ENCODE data around the gene DEPDC1.
"Not testable (repeated sequence)": the region's sequence is repeated elsewhere in the genome, so short reads cannot be mapped to it uniquely, and the experiment has no call there.

Gene DEPDC1

DNA sequence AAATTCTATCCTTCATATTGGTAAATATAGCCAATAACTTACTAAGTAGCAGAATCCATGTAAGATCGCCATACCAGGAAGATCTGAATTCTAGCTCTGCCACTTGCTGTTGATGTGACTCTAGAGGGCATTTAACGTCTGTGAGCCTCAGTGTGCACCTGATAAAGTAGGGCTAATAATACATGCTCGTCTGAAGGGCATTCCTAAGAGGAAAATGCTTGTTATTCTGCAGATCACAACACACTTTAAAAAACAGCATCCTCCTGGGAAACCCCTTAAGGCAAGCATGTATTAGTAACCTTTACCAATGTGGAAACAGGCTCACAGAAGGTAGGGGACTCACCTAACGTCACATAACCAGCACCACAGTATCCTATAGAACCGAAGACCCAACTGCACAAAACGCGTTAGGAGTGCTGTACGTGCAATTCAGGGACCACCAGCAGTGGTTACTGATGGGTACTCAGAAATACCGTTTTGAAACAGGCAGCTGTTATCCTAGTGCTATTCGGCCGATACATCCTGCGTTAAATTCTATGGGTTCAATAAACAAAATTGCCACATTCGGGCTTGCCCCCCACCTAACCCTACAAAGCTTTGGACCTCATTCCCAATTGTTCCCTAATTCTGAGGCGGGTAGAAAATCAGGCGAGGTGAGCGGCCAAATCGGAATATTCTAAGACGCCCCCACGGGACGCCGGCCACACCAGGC, 758 bp downstream of the DEPDC1 start:
- Histone ChIP-seq H3F3A (ENCODE audit: low read depth) (no peaks in the 10 kb centered on the region), H4K20me1 (ENCODE audit: insufficient read depth, low read length, poor library complexity, severe bottlenecking) (peaks cover 6% of the 10 kb centered on the region), H3K9me2 (replicated peaks; ENCODE audit: low read depth, low read length) (no peaks in the 10 kb centered on the region), H3K36me3 (ENCODE audit: insufficient read depth, low read length) (no peaks in the 10 kb centered on the region), H3K9me3 (ENCODE audit: insufficient read depth, low read depth, low read length) (no peaks in the 10 kb centered on the region), H2AFZ (ENCODE audit: low read length) (peak overlapping the region; percentile 94), H3K4me1 (ENCODE audit: insufficient read depth, low read length, poor library complexity, severe bottlenecking) (peaks cover 39% of the 10 kb centered on the region), H3K4me2 (ENCODE audit: low read depth, low read length, poor library complexity, severe bottlenecking) (peak overlapping the region; percentile 91), H3K4me3 (ENCODE audit: low read length, poor library complexity, severe bottlenecking) (peak overlapping the region; percentile 88), H3K27me3 (ENCODE audit: insufficient read depth, low read length, poor library complexity, severe bottlenecking) (no peaks in the 10 kb centered on the region), H3K79me2 (ENCODE audit: insufficient read depth, low read length) (peaks cover 57% of the 10 kb centered on the region), H3K9ac (ENCODE audit: low read depth, low read length, poor library complexity, severe bottlenecking) (peak overlapping the region; percentile 97)
- TF ChIP-seq, protein P1, sequence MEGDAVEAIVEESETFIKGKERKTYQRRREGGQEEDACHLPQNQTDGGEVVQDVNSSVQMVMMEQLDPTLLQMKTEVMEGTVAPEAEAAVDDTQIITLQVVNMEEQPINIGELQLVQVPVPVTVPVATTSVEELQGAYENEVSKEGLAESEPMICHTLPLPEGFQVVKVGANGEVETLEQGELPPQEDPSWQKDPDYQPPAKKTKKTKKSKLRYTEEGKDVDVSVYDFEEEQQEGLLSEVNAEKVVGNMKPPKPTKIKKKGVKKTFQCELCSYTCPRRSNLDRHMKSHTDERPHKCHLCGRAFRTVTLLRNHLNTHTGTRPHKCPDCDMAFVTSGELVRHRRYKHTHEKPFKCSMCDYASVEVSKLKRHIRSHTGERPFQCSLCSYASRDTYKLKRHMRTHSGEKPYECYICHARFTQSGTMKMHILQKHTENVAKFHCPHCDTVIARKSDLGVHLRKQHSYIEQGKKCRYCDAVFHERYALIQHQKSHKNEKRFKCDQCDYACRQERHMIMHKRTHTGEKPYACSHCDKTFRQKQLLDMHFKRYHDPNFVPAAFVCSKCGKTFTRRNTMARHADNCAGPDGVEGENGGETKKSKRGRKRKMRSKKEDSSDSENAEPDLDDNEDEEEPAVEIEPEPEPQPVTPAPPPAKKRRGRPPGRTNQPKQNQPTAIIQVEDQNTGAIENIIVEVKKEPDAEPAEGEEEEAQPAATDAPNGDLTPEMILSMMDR (conservative IDR thresholded peaks at IDR 0.05; ENCODE audit: low read length) = 0 out of 2 replicates have a peak, but pooled peaks have one; percentile 22
- TF ChIP-seq EZH2phosphoT487 (IDR thresholded peaks at IDR 0.05; ENCODE audit: borderline replicate concordance) = no peak

DNA sequence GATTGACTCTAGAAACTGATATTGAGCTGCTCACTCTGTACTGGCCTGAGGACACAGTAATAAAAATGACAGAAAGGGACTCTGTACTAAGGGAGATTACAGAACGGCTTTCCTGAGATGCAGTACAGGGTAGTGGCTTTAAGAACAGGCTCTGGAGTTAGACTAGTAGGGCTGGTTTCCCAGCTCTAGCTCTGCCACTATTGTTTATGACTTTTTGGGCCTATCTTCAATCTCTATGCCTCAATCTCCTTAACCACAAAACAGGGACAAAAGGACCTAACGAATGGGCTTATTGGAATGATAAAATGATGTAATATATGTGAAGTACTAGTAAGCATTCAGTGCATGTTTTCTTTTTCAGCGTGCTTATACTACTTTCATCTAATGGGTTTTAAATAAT, 1.4 kb downstream of the DEPDC1 start:
- Histone ChIP-seq H3K27me3 (ENCODE audit: insufficient read depth, low read length, poor library complexity, severe bottlenecking) (no peaks in the 10 kb centered on the region), H3F3A (ENCODE audit: low read depth) (no peaks in the 10 kb centered on the region), H4K20me1 (ENCODE audit: insufficient read depth, low read length, poor library complexity, severe bottlenecking) (peaks cover 6% of the 10 kb centered on the region), H3K9ac (ENCODE audit: low read depth, low read length, poor library complexity, severe bottlenecking) (peak overlapping the region; percentile 97), H2AFZ (ENCODE audit: low read length) (no peak overlapping the region), H3K9me2 (replicated peaks; ENCODE audit: low read depth, low read length) (no peaks in the 10 kb centered on the region), H3K4me1 (ENCODE audit: insufficient read depth, low read length, poor library complexity, severe bottlenecking) (peaks cover 39% of the 10 kb centered on the region), H3K4me3 (ENCODE audit: low read length, poor library complexity, severe bottlenecking) (peak overlapping the region; percentile 88), H3K36me3 (ENCODE audit: insufficient read depth, low read length) (0 out of 2 replicates have a peak, but pooled peaks cover under 1% of the 10 kb centered on the region), H3K79me2 (ENCODE audit: insufficient read depth, low read length) (peaks cover 63% of the 10 kb centered on the region), H3K9me3 (ENCODE audit: insufficient read depth, low read depth, low read length) (no peaks in the 10 kb centered on the region), H3K4me2 (ENCODE audit: low read depth, low read length, poor library complexity, severe bottlenecking) (peak overlapping the region; percentile 91)
- no peak for TF ChIP-seq EZH2phosphoT487 (IDR thresholded peaks at IDR 0.05; ENCODE audit: borderline replicate concordance)
- TF ChIP-seq, protein P1 (conservative IDR thresholded peaks at IDR 0.05; ENCODE audit: low read length) = no peak

DNA sequence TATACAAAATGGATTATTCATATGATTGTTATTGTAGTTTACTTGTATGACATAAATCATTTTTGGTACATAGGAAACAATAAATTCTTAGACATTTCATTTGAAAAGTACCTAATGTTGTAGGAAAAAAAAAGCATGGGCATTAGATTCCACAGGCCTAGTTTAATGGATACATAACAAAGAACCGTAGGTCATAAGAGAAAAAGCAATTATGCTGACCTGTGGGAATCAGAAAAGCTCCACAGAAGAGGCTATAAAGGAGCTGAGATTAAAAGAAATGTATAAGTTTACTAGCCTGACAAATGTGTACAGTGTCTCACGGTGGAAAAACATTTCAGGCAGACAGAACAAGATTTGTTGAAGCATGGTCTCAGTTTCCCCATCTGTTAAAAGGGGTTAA, 3.7 kb downstream of the DEPDC1 start:
- Histone ChIP-seq H3K4me2 (ENCODE audit: low read depth, low read length, poor library complexity, severe bottlenecking) (peak overlapping the region; percentile 91), H3K79me2 (ENCODE audit: insufficient read depth, low read length) (peaks cover 69% of the 10 kb centered on the region), H3K27me3 (ENCODE audit: insufficient read depth, low read length, poor library complexity, severe bottlenecking) (no peaks in the 10 kb centered on the region), H4K20me1 (ENCODE audit: insufficient read depth, low read length, poor library complexity, severe bottlenecking) (peaks cover 6% of the 10 kb centered on the region), H2AFZ (ENCODE audit: low read length) (no peak overlapping the region), H3K4me3 (ENCODE audit: low read length, poor library complexity, severe bottlenecking) (peak overlapping the region; percentile 88), H3K9me3 (ENCODE audit: insufficient read depth, low read depth, low read length) (no peaks in the 10 kb centered on the region), H3K4me1 (ENCODE audit: insufficient read depth, low read length, poor library complexity, severe bottlenecking) (peaks cover 39% of the 10 kb centered on the region), H3F3A (ENCODE audit: low read depth) (no peaks in the 10 kb centered on the region), H3K9me2 (replicated peaks; ENCODE audit: low read depth, low read length) (no peaks in the 10 kb centered on the region), H3K36me3 (ENCODE audit: insufficient read depth, low read length) (peaks cover 10% of the 10 kb centered on the region; the same call in 1 of the 2 replicates), H3K9ac (ENCODE audit: low read depth, low read length, poor library complexity, severe bottlenecking) (peak overlapping the region; percentile 50)
- TF ChIP-seq, protein P1 (conservative IDR thresholded peaks at IDR 0.05; ENCODE audit: low read length) = no peak
- TF ChIP-seq EZH2phosphoT487 (IDR thresholded peaks at IDR 0.05; ENCODE audit: borderline replicate concordance) = no peak

DNA sequence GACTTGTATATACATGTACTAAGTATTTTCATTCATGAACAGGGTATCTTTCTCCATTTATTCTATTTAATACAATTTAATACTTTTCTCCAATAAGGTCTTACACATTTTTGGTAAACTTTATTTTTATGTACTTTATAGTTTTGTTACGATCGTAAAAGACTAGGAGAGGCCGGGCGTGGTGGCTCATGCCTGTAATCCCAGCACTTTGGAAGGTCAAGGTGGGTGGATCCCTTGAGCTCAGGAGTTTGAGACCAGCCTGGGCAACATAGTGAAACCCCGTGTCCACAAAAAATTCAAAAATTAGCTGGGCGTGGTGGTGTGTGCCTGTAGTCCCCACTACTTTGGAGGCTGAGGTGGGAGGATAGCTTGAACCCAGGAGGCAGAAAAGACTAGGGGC, 4.6 kb downstream of the DEPDC1 start:
- H3K4me1 ChIP-seq (ENCODE audit: insufficient read depth, low read length, poor library complexity, severe bottlenecking) = peaks cover 38% of the 10 kb centered on the region
- not testable (repeated sequence) for H3K27me3 ChIP-seq (ENCODE audit: insufficient read depth, low read length, poor library complexity, severe bottlenecking); H3F3A ChIP-seq (ENCODE audit: low read depth); H4K20me1 ChIP-seq (ENCODE audit: insufficient read depth, low read length, poor library complexity, severe bottlenecking); H3K9me3 ChIP-seq (ENCODE audit: insufficient read depth, low read depth, low read length); H2AFZ ChIP-seq (ENCODE audit: low read length); H3K9me2 ChIP-seq (replicated peaks; ENCODE audit: low read depth, low read length)
- H3K4me2 ChIP-seq (ENCODE audit: low read depth, low read length, poor library complexity, severe bottlenecking) = peak overlapping the region; percentile 91
- H3K36me3 ChIP-seq (ENCODE audit: insufficient read depth, low read length) = peaks cover 19% of the 10 kb centered on the region
- peak overlapping the region; percentile 50 for H3K9ac ChIP-seq (ENCODE audit: low read depth, low read length, poor library complexity, severe bottlenecking)
- H3K4me3 ChIP-seq (ENCODE audit: low read length, poor library complexity, severe bottlenecking) = peak overlapping the region; percentile 88
- H3K79me2 ChIP-seq (ENCODE audit: insufficient read depth, low read length) = peaks cover 69% of the 10 kb centered on the region

Data from Loucy (cell line).